RWPE2 (cell line): Measurements from ENCODE around the gene RTN4R.
"Not testable (repeated sequence)": the region's sequence is repeated elsewhere in the genome, so short reads cannot be mapped to it uniquely, and the experiment has no call there.

Experiments
- ATAC-seq: fragments of 200-7000 bp; cut with Tn5 transposase; 3 replicates; pipeline ENCODE4 v1.9.1; 2021; ENCODE audit warnings: low read depth
- DNase-seq: peaks from one replicate; pipeline ENCODE4 v3.0.0-alpha.2; 2020; ENCODE audit warnings: low spot score
- H3K27ac ChIP-seq: fragments of 450-650 bp; 2 replicates; pipeline ENCODE4 v1.5.1; 2017; ENCODE audit warnings: mild to moderate bottlenecking; ENCODE audit not compliant: poor library complexity, severe bottlenecking
- H3K27me3 ChIP-seq: fragments of 250-450 bp; sonication (Bioruptor Pico); 2 replicates; pipeline ENCODE4 v1.5.1; 2021; ENCODE audit warnings: mild to moderate bottlenecking, moderate library complexity; ENCODE audit not compliant: insufficient read depth, poor library complexity, severe bottlenecking
- H3K36me3 ChIP-seq: fragments of 250-450 bp; sonication (Bioruptor Pico); 2 replicates; pipeline ENCODE4 v1.5.1; 2020; ENCODE audit warnings: low read depth, mild to moderate bottlenecking, moderate library complexity
- H3K4me1 ChIP-seq: fragments of 250-450 bp; sonication (Bioruptor Pico); 2 replicates; pipeline ENCODE4 v1.5.1; 2021; ENCODE audit warnings: mild to moderate bottlenecking, moderate library complexity; ENCODE audit not compliant: insufficient read depth, poor library complexity, severe bottlenecking
- H3K4me3 ChIP-seq: fragments of 250-450 bp; sonication (Bioruptor Pico); 2 replicates; pipeline ENCODE4 v1.5.1; 2021; ENCODE audit warnings: mild to moderate bottlenecking, moderate library complexity; ENCODE audit not compliant: severe bottlenecking
- H3K9me3 ChIP-seq: fragments of 250-450 bp; sonication (Bioruptor Pico); 2 replicates; pipeline ENCODE4 v1.5.1; 2021; ENCODE audit warnings: mild to moderate bottlenecking, moderate library complexity; ENCODE audit not compliant: severe bottlenecking
- TF ChIP-seq, protein P1 (sequence below): fragments of 450-650 bp; IDR thresholded peaks from one replicate; pipeline ENCODE4 v1.5.1; 2017; ENCODE audit warnings: mild to moderate bottlenecking, moderate library complexity; ENCODE audit not compliant: poor library complexity, severe bottlenecking

The RTN4R gene

DNA sequence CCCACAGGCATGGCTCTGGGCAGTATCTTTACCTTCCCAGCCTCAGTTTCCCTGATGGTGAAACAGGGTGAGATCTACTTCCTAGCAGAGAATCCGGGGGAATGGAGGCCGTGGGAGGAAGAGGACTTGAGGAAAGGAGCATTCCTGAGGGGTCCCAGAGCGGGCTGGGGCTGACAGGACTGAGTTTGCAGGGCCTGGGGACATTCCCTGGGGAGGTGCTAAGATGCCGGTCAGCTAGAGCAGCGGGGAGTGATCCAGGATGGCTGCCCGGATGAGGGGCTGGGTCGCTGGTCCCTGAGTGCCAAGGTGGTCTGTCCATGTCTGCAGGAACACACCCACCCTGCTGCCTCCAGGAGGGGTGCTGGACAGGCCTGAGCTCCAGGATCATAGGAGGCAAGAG lies 8.3 kb upstream of the RTN4R start:
- no peaks in the 10 kb centered on the region for H3K4me1 ChIP-seq
- DNase-seq (no peak), ATAC-seq (no peak)
- no peaks in the 10 kb centered on the region for H3K36me3 ChIP-seq
- no peaks in the 10 kb centered on the region for H3K27me3 ChIP-seq
- no peak overlapping the region for H3K27ac ChIP-seq
- TF ChIP-seq, protein P1, sequence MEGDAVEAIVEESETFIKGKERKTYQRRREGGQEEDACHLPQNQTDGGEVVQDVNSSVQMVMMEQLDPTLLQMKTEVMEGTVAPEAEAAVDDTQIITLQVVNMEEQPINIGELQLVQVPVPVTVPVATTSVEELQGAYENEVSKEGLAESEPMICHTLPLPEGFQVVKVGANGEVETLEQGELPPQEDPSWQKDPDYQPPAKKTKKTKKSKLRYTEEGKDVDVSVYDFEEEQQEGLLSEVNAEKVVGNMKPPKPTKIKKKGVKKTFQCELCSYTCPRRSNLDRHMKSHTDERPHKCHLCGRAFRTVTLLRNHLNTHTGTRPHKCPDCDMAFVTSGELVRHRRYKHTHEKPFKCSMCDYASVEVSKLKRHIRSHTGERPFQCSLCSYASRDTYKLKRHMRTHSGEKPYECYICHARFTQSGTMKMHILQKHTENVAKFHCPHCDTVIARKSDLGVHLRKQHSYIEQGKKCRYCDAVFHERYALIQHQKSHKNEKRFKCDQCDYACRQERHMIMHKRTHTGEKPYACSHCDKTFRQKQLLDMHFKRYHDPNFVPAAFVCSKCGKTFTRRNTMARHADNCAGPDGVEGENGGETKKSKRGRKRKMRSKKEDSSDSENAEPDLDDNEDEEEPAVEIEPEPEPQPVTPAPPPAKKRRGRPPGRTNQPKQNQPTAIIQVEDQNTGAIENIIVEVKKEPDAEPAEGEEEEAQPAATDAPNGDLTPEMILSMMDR = no peak
- no peaks in the 10 kb centered on the region for H3K9me3 ChIP-seq
- no peak overlapping the region for H3K4me3 ChIP-seq

DNA sequence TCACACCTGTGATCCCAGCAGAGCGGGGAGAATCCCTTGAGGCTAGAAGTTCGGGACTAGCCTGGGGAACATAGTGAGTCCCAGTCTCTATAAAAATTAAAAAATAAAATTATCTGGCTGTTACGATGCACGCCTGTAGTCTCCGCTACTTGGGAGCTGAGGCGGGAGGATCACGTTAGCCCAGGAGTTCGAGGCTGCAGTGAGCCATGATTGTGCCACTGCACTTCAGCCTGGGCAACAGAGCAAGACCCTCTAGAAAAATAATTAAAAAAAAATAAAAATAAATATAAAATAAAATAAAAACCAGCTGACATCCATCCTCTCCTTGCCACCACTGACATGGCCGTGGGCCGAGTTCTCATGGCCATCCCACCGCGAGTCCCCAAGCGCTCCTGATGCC lies 7.7 kb upstream of the RTN4R start:
- ATAC-seq (no peak), DNase-seq (no peak)
- H3K27me3 ChIP-seq = no peaks in the 10 kb centered on the region
- no peak overlapping the region for H3K27ac ChIP-seq
- no peaks in the 10 kb centered on the region for H3K36me3 ChIP-seq
- H3K4me1 ChIP-seq = no peaks in the 10 kb centered on the region
- TF ChIP-seq, protein P1 = no peak
- H3K4me3 ChIP-seq = no peak overlapping the region
- H3K9me3 ChIP-seq = no peaks in the 10 kb centered on the region

DNA sequence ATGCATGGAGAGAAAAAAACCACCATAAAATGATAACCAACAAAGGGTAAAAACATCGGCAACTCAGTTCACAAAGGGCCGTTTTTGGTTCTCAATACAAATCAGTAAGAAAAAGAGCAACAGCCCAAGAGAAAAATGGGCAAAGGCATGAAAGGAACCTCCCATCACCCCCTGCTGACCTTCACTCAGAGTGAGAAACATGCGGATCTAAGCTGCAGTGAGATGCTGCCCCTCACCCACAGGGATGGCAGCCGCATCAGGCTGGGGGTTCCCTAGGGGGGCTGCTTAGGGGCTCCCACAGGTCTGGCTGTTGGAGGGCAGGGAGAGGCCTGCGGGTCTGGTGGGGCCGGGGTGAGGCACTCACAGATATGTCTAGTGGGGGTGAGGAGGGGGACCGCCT lies 7.2 kb upstream of the RTN4R start:
- not testable (repeated sequence) for H3K27me3 ChIP-seq, DNase-seq, H3K36me3 ChIP-seq, H3K4me1 ChIP-seq, H3K4me3 ChIP-seq, H3K27ac ChIP-seq, ATAC-seq, H3K9me3 ChIP-seq

DNA sequence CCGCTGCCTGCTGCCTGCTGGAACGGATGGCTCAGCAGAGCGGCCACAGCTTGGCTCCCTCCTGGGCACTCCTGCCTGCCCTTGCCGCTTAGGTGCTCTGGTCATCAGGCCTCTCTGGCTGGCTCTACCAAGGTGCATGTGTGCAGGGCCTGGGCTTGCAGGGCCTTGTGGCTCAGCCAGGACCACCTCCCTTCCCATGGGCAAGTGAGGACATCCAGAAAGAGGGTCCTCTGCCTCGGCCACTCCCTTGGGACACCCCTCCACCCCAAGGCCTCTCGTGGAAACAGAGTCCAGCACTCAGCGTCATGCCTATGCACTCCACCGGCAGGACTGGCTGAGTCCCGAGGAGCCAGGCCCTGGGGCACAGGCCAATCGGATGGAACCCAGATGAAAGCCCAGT lies 6.3 kb upstream of the RTN4R start:
- not testable (repeated sequence) for H3K27ac ChIP-seq, H3K36me3 ChIP-seq, DNase-seq, H3K9me3 ChIP-seq, H3K4me1 ChIP-seq, ATAC-seq, H3K4me3 ChIP-seq, H3K27me3 ChIP-seq

DNA sequence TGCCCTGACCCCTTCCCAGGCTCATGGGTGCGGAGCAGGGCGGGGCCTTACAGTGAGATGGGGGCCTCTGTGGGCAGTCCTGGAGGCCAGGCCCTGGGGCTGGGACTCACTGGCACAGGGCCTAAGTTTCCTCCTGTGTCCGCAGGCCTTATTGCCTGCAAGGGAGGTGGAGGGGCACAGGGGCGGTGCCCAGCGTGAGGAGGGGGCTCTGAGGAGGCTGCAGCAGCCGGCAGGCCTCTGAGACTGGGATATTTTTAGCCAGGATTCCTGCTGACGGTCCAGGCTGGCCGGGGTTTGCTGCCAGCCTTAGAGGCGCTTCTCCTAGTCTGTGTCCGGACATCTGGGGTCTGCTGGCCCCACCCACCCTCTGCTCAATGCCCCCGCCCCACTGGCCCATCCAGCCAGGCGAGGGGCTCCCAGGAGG lies 5.7 kb upstream of the RTN4R start:
- H3K27ac ChIP-seq = no peak overlapping the region
- H3K4me3 ChIP-seq = no peak overlapping the region
- no peak for ATAC-seq
- H3K9me3 ChIP-seq = no peaks in the 10 kb centered on the region
- no peak for DNase-seq
- H3K4me1 ChIP-seq = no peaks in the 10 kb centered on the region
- TF ChIP-seq, protein P1 = no peak
- H3K36me3 ChIP-seq = no peaks in the 10 kb centered on the region
- H3K27me3 ChIP-seq = no peaks in the 10 kb centered on the region

DNA sequence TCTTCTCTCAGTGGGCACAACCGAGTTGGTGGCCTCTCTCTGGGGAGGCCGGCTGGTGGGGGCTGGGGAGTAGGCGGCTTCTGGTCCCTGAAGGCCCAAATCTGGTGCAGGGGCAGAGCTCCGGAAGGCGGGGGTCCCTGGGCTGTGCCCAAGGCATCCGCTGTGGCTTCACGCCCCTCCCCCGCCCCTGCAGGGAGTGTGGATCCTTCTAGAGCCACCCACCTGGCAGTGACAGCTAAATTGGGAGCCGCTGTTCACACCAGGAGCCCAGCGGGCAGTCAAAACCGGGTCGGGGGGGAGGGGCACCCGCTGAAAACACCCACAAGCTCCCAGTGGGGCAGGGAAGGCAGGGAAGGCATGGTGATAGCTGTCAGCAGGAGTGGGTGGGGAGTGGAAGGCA lies 4.6 kb upstream of the RTN4R start:
- H3K27me3 ChIP-seq = no peaks in the 10 kb centered on the region
- no peak overlapping the region for H3K27ac ChIP-seq

More for the DNA sequence above, 4.6 kb upstream of the RTN4R start:
- Histone ChIP-seq H3K4me1 (no peaks in the 10 kb centered on the region), H3K9me3 (no peaks in the 10 kb centered on the region), H3K36me3 (no peaks in the 10 kb centered on the region), H3K4me3 (no peak overlapping the region)
- DNase-seq = no peak
- no peak for ATAC-seq
- TF ChIP-seq, protein P1 = no peak
